Keratinocyte (primary cell): ENCODE data around the gene CAPN1. TPM values are rescaled to one million over a fixed set of nuclear protein-coding genes. Genes with fewer than 3 reads are reported as not detected.

Experiments
- DNase-seq: peaks from one replicate; pipeline ENCODE4 v3.0.0-alpha.2; 2011; ENCODE audit warnings: low read depth, missing footprints, low spot score
- FAIRE-seq: peaks from 2 replicates; lab custom pipeline; 2011; peaks lifted over from hg19 to GRCh38; lab: Jason Lieb, UNC
- H2AFZ ChIP-seq: 2 replicates; pipeline ENCODE4 v1.6.0; 2012; ENCODE audit warnings: low read length, control low read depth, inconsistent platforms; ENCODE audit not compliant: control insufficient read depth
- H3K27ac ChIP-seq: 2 replicates; pipeline ENCODE4 v1.5.1; 2011; ENCODE audit warnings: low read length; ENCODE audit not compliant: control insufficient read depth, insufficient read depth
- H3K27me3 ChIP-seq: 3 replicates; pipeline ENCODE4 v1.6.0; 2011; ENCODE audit warnings: low read length; ENCODE audit not compliant: control insufficient read depth, insufficient read depth; ENCODE audit errors: extremely low read depth
- H3K36me3 ChIP-seq, 2 experiments: 2 replicates in 1 of 2; 3 replicates in 1 of 2; pipeline ENCODE4 v1.5.1; 2011; ENCODE audit warnings: low read length in 2 of 2, mild to moderate bottlenecking in 1 of 2; ENCODE audit not compliant: control insufficient read depth in 2 of 2, insufficient read depth in 2 of 2; ENCODE audit errors: extremely low read depth in 1 of 2
- H3K4me1 ChIP-seq: 3 replicates; pipeline ENCODE4 v1.5.1; 2011; ENCODE audit warnings: low read length; ENCODE audit not compliant: control insufficient read depth, insufficient read depth; ENCODE audit errors: extremely low read depth
- H3K4me2 ChIP-seq: 3 replicates; pipeline ENCODE4 v1.6.0; 2011; ENCODE audit warnings: low read depth, low read length; ENCODE audit not compliant: control insufficient read depth, insufficient read depth; ENCODE audit errors: extremely low read depth
- H3K4me3 ChIP-seq, 3 experiments: fragments of 200-600 bp in 1 of 3; sonication (generic) in 1 of 3; 2 replicates in 2 of 3; 3 replicates in 1 of 3; pipeline ENCODE4 v1.5.1; 2011 to 2016; ENCODE audit warnings: low read length in 3 of 3, mild to moderate bottlenecking in 3 of 3, control low read depth in 2 of 3, inconsistent platforms in 1 of 3, low read depth in 1 of 3, mixed read lengths in 1 of 3, mixed run types in 1 of 3, moderate library complexity in 1 of 3; ENCODE audit not compliant: control insufficient read depth in 2 of 3, insufficient read depth in 2 of 3; ENCODE audit errors: extremely low read depth in 1 of 3
- H3K79me2 ChIP-seq: 2 replicates; pipeline ENCODE4 v1.6.0; 2012; ENCODE audit warnings: low read length; ENCODE audit not compliant: control insufficient read depth, insufficient read depth
- H3K9ac ChIP-seq: 3 replicates; pipeline ENCODE4 v1.6.0; 2011; ENCODE audit warnings: low read length; ENCODE audit not compliant: control insufficient read depth, insufficient read depth; ENCODE audit errors: extremely low read depth
- H3K9me1 ChIP-seq: 3 replicates; pipeline ENCODE4 v1.6.0; 2011; ENCODE audit warnings: low read length; ENCODE audit not compliant: control insufficient read depth, insufficient read depth; ENCODE audit errors: extremely low read depth
- H3K9me3 ChIP-seq: 2 replicates; pipeline ENCODE4 v1.5.1; 2012; ENCODE audit warnings: low read depth, low read length; ENCODE audit not compliant: control insufficient read depth
- H4K20me1 ChIP-seq: 3 replicates; pipeline ENCODE4 v1.6.0; 2011; ENCODE audit warnings: low read length; ENCODE audit not compliant: control insufficient read depth, insufficient read depth; ENCODE audit errors: extremely low read depth
- CTCF ChIP-seq, 3 experiments: IDR thresholded peaks in 1 of 3; conservative IDR thresholded peaks in 1 of 3; optimal IDR thresholded peaks in 1 of 3; 2 replicates in 2 of 3; 3 replicates in 1 of 3; pipeline versions ENCODE3 to v1.5.1; 2011; ENCODE audit warnings: low read length in 3 of 3, mild to moderate bottlenecking in 3 of 3, moderate library complexity in 2 of 3, control low read depth in 1 of 3, inconsistent platforms in 1 of 3; ENCODE audit not compliant: insufficient read depth in 2 of 3; ENCODE audit errors: extremely low read depth in 1 of 3
- EZH2 ChIP-seq: IDR thresholded peaks from one replicate; pipeline ENCODE4 v1.6.1; 2012; ENCODE audit warnings: inconsistent platforms, mild to moderate bottlenecking, low read length, moderate library complexity
- dilution Hi-C: fragments of 300-500 bp; cut with MboI; formaldehyde crosslinking; loops from one replicate; pipeline ENCODE4 v1.7.0; 2020; ENCODE audit warnings: low sequenced_read_pairs; ENCODE audit not compliant: extremely low pct_ligation_motif_present
- polyA plus RNA-seq, 5 experiments: library from polyadenylated mRNA; depleted of rRNA in 3 of 5; stranded (reverse) in 3 of 5; stranded (forward) in 1 of 5; unstranded in 1 of 5; fragments of >200 nt; gene quantifications; 1 replicate in 1 of 5; 2 replicates in 3 of 5; 3 replicates in 1 of 5; pipeline versions ENCODE4 v1.2.1 to v1.2.3, GENCODE V29; 2011 to 2012; ENCODE audit warnings: missing spikeins in 2 of 5, low read depth in 1 of 5, low replicate concordance in 1 of 5

The CAPN1 gene
- polyA plus RNA-seq, 1 donor (not counting 4 experiments of a cell fraction or from before 2014, with no cell fraction given) = 250 TPM

- FAIRE-seq (no peak), DNase-seq (no peak)
- H3K9me1 ChIP-seq = no peaks in the 10 kb centered on the region
- no peak overlapping the region for H2AFZ ChIP-seq
- H3K27ac ChIP-seq = no peak overlapping the region
- H3K36me3 ChIP-seq = peaks cover 42 to 43% of the 10 kb centered on the region in 2 experiments
- no peaks in the 10 kb centered on the region for H4K20me1 ChIP-seq
- H3K79me2 ChIP-seq = no peaks in the 10 kb centered on the region
- no peaks in the 10 kb centered on the region for H3K9me3 ChIP-seq
- dilution Hi-C loops = no loop called here
- H3K27me3 ChIP-seq = no peaks in the 10 kb centered on the region
- H3K4me1 ChIP-seq = no peaks in the 10 kb centered on the region
- H3K9ac ChIP-seq = no peak overlapping the region
- no peak overlapping the region for H3K4me3 ChIP-seq
- TF ChIP-seq CTCF (optimal IDR thresholded peaks at IDR 0.05 in 1 of 3, IDR thresholded peaks at IDR 0.05 in 1 of 3, conservative IDR thresholded peaks at IDR 0.05 in 1 of 3; ENCODE audit: extremely low read depth in 1 of 3, insufficient read depth in 2 of 3, low read length in 3 of 3) (no peak), EZH2 (no peak)
- no peak overlapping the region for H3K4me2 ChIP-seq
Observed at GRCh38 chr11:65211293-65212105, 29.8 kb downstream of the CAPN1 start.

- dilution Hi-C loops = no loop called here
- H2AFZ ChIP-seq = no peak overlapping the region
- no peak for DNase-seq
- no peaks in the 10 kb centered on the region for H3K9me3 ChIP-seq
- no peaks in the 10 kb centered on the region for H4K20me1 ChIP-seq
- no peak overlapping the region for H3K4me3 ChIP-seq
- no peak overlapping the region for H3K4me2 ChIP-seq
- H3K9me1 ChIP-seq = no peaks in the 10 kb centered on the region
- FAIRE-seq = no peak
- H3K79me2 ChIP-seq = no peaks in the 10 kb centered on the region
- H3K4me1 ChIP-seq = no peaks in the 10 kb centered on the region
- H3K9ac ChIP-seq = no peak overlapping the region
- peaks cover 38 to 42% of the 10 kb centered on the region in 2 experiments for H3K36me3 ChIP-seq
- no peaks in the 10 kb centered on the region for H3K27me3 ChIP-seq
- TF ChIP-seq EZH2 (no peak), CTCF (optimal IDR thresholded peaks at IDR 0.05 in 1 of 3, IDR thresholded peaks at IDR 0.05 in 1 of 3, conservative IDR thresholded peaks at IDR 0.05 in 1 of 3; ENCODE audit: extremely low read depth in 1 of 3, insufficient read depth in 2 of 3, low read length in 3 of 3) (no peak)
- H3K27ac ChIP-seq = no peak overlapping the region
Observed at GRCh38 chr11:65212226-65212801, 30.6 kb downstream of the CAPN1 start.
